Retinal pigment epithelial cell (primary cell): Measurements from ENCODE around the gene SMAD7.

Experiments
- DNase-seq: peaks from one replicate; pipeline ENCODE4 v3.0.0-alpha.2; 2010; ENCODE audit warnings: low read depth
- H3K4me3 ChIP-seq: 2 replicates; pipeline ENCODE4 v1.5.1; 2011; ENCODE audit warnings: mild to moderate bottlenecking, low read length, control low read depth, moderate library complexity
- CTCF ChIP-seq: conservative IDR thresholded peaks from 2 replicates; pipeline ENCODE4 v1.5.1; 2011; ENCODE audit warnings: low read depth, low read length, control low read depth, inconsistent platforms

SMAD7 gene

GRCh38 chr18:48991319-48991660, 40.5 kb upstream of the SMAD7 start:
- no peak overlapping the region for H3K4me3 ChIP-seq
- no peak for DNase-seq
- no peak for TF ChIP-seq CTCF

GRCh38 chr18:48990481-48991318, 39.9 kb upstream of the SMAD7 start:
- no peak for DNase-seq
- no peak overlapping the region for H3K4me3 ChIP-seq
- TF ChIP-seq CTCF, result no peak

- H3K4me3 ChIP-seq, result no peak overlapping the region
- DNase-seq, result no peak
- no peak for TF ChIP-seq CTCF
Measured at GRCh38 chr18:48989304-48990303, 38.8 kb upstream of the SMAD7 start.

- no peak overlapping the region for H3K4me3 ChIP-seq
- DNase-seq, result no peak
- no peak for TF ChIP-seq CTCF
Measured at GRCh38 chr18:48988508-48989303, 37.9 kb upstream of the SMAD7 start.

GRCh38 chr18:48987821-48988220, 37.1 kb upstream of the SMAD7 start:
- H3K4me3 ChIP-seq, result no peak overlapping the region
- no peak for TF ChIP-seq CTCF
- DNase-seq, result no peak

- no peak for TF ChIP-seq CTCF
- no peak for DNase-seq
- H3K4me3 ChIP-seq, result no peak overlapping the region
Measured at GRCh38 chr18:48986851-48987761, 36.3 kb upstream of the SMAD7 start.
